ENCODE measurements around the gene DDX17.

The DDX17 gene

DNA sequence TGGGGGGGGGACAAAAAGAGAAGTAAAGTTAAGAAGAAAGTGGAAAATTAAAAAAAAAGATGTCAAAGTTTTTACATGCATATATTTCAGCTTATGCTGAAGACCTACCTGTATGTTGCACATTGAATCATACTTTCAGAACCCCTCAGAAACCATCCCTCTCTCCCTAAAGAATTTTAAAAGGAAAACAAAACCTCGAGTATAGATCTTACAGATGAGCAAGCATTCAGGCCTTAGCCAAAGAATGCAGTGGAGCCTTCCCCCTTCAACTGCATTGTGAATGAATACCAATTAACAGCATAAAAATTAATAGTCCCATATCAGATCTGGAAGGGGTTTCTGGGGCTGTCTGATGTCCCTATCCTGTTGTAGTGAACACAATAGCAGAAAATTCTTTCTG, 21.9 kb downstream of the DDX17 start:
- H3K4me3 ChIP-seq (ENCODE audit: low read length) = no peak overlapping the region
- no peak for DNase-seq (ENCODE audit: low read depth)
- TF ChIP-seq CTCF (conservative IDR thresholded peaks at IDR 0.05; ENCODE audit: low read length) = no peak

- no peak overlapping the region for H3K4me3 ChIP-seq (ENCODE audit: low read length)
- TF ChIP-seq CTCF (conservative IDR thresholded peaks at IDR 0.05; ENCODE audit: low read length) = no peak
- DNase-seq (ENCODE audit: low read depth) = no peak
These were observed 23.3 kb downstream of the DDX17 start for GRCh38 chr22:38482662-38483308.

DNA sequence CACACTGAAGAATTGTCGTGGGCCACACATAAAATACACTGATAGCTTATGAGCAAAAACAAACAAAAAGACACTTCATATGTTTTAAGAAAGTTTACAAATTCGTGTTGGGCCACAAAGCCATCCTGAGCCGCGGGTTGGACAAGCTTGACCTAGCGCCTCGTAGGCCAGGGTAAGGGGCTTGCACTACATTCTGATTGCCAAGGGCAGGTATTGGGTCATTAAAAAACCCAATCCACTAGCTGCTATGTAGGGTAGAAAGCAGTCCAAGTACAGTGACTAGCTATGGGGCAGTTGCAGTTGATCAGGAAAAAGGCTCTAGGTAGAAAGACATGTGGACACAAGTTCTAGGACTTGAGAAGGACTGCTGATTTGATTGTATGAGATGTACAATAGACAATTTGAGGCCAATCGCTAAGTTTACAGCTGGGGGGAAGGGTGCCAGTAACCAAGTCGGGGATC, 24.2 kb downstream of the DDX17 start:
- no peak for TF ChIP-seq CTCF (conservative IDR thresholded peaks at IDR 0.05; ENCODE audit: low read length)
- DNase-seq (ENCODE audit: low read depth) = no peak
- no peak overlapping the region for H3K4me3 ChIP-seq (ENCODE audit: low read length)

DNA sequence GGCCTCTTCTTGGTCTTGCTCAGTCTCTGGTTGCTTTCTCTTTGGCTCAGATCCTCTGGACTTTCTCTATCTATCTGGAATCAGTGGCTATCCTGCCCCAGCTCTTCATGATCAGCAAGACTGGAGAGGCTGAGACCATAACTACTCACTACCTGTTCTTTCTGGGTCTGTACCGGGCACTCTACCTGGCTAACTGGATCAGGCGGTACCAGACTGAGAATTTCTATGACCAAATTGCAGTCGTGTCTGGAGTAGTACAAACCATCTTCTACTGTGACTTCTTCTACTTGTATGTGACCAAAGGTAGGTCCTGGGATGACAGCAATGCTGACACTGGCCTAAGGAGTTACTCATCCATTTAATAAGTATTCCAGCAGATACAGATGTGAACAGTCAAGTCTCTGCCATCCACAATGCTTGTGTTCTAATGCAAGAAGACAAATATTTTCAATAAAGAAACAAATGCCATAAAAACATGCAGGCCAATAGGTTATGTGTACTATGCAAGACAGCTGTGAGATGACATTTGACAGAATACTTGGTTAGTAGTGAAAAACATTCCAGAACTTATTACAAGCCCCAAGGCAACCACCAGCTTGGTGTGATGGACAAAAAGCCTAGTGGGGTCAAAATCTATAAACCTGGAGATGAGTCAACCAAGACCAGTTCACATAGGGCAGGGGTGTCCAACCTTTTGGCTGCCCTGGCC, 24.8 kb downstream of the DDX17 start:
- TF ChIP-seq CTCF (conservative IDR thresholded peaks at IDR 0.05; ENCODE audit: low read length) = no peak
- no peak for DNase-seq (ENCODE audit: low read depth)
- H3K4me3 ChIP-seq (ENCODE audit: low read length) = no peak overlapping the region

- no peak for TF ChIP-seq CTCF (conservative IDR thresholded peaks at IDR 0.05; ENCODE audit: low read length)
- no peak for DNase-seq (ENCODE audit: low read depth)
- no peak overlapping the region for H3K4me3 ChIP-seq (ENCODE audit: low read length)
These were observed 26.8 kb downstream of the DDX17 start for GRCh38 chr22:38479096-38479837.

GRCh38 chr22:38477585-38477984, 28.5 kb downstream of the DDX17 start:
- no peak overlapping the region for H3K4me3 ChIP-seq (ENCODE audit: low read length)
- no peak for DNase-seq (ENCODE audit: low read depth)
- TF ChIP-seq CTCF (conservative IDR thresholded peaks at IDR 0.05; ENCODE audit: low read length) = no peak

All from AG10803 (cell line).